Vagina (tissue), 2 donors: ENCODE measurements around the gene FANK1. TPM values are rescaled to one million over a fixed set of nuclear protein-coding genes. Genes with fewer than 3 reads are reported as not detected.

Experiments
- DNase-seq, 2 donors: peaks; one replicate each; pipeline ENCODE4 v3.0.0-alpha.2; 2017; ENCODE audit errors: extremely low spot score in 2 of 2
- H3K27ac ChIP-seq: fragments of 200-600 bp; sonication (generic); one replicate; pipeline ENCODE4 v1.5.1; 2019
- H3K27me3 ChIP-seq: fragments of 200-600 bp; sonication (generic); one replicate; pipeline ENCODE4 v1.5.1; 2019
- H3K36me3 ChIP-seq, 2 donors: fragments of 200-600 bp; sonication (generic); one replicate each; pipeline ENCODE4 v1.5.1; 2017 to 2019
- H3K4me1 ChIP-seq: fragments of 200-600 bp; sonication (generic); one replicate; pipeline ENCODE4 v1.5.1; 2019
- H3K4me3 ChIP-seq, 2 donors: fragments of 200-600 bp; sonication (generic); 1 replicate in 1 of 2; 2 replicates in 1 of 2; pipeline ENCODE4 v1.5.1; 2016 to 2019
- H3K9me3 ChIP-seq: fragments of 200-600 bp; sonication (generic); one replicate; pipeline ENCODE4 v1.5.1; 2019
- CTCF ChIP-seq, 3 experiments: fragments of 450-650 bp in 2 of 3; fragments of 200-600 bp in 1 of 3; sonication (generic) in 1 of 3; IDR thresholded peaks; one replicate each; pipeline ENCODE4 v1.5.1; 2017 to 2019; ENCODE audit warnings: antibody characterized with exemption in 3 of 3, mild to moderate bottlenecking in 2 of 3, moderate library complexity in 2 of 3
- POLR2A ChIP-seq, 2 donors: fragments of 450-650 bp; IDR thresholded peaks; one replicate each; pipeline ENCODE4 v1.6.1; 2017; ENCODE audit warnings: antibody characterized with exemption in 2 of 2, mild to moderate bottlenecking in 2 of 2, moderate library complexity in 2 of 2
- POLR2AphosphoS5 ChIP-seq, 2 donors: sonication (generic); formaldehyde crosslinking; IDR thresholded peaks; one replicate each; pipeline ENCODE4 v1.9.0; 2017; ENCODE audit warnings: antibody characterized with exemption in 2 of 2, mild to moderate bottlenecking in 2 of 2, low read depth in 1 of 2; ENCODE audit not compliant: insufficient read depth in 1 of 2
- intact Hi-C: fragments of 100-400 bp; cut with DNase I; formaldehyde crosslinking; loops from one replicate; pipeline ENCODE4 v1.15.1; 2023
- total RNA-seq: library from RNA; depleted of rRNA; stranded (reverse); fragments of >200 nt; gene quantifications from one replicate; pipeline ENCODE4 v1.2.3, GENCODE V29; 2016

The FANK1 gene
- total RNA-seq, 1 donor from 2014 or later = 6.6 TPM

DNA sequence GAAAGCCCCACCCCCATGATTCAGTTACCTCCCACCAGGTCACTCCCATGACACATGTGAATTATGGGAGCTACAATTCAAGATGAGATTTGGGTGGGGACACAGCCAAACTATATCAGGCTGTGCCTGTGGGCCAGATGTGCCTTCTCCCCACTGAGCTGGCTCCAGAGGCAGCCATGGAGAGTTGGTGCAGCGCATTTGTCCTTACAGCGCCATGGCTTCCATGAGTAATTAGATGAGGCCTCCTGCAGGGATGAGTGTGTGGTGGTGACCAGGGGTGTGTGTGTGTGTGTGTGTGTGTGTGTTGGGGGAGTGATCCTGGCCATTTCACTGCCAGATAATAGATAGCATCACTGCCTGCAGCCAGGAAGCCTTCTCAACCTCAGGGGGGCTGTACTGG is 94.6 kb downstream of the FANK1 start:
- no peak for TF ChIP-seq POLR2A (IDR thresholded peaks at IDR 0.05)
- TF ChIP-seq CTCF (IDR thresholded peaks at IDR 0.05) = no peak
- TF ChIP-seq POLR2AphosphoS5 (IDR thresholded peaks at IDR 0.05; ENCODE audit: insufficient read depth in 1 of 2, low read depth in 1 of 2) = no peak
- Histone ChIP-seq H3K27me3 (no peaks in the 10 kb centered on the region), H3K9me3 (no peaks in the 10 kb centered on the region), H3K36me3 (no peaks in the 10 kb centered on the region), H3K4me3 (no peak overlapping the region), H3K27ac (no peak overlapping the region), H3K4me1 (no peaks in the 10 kb centered on the region)
- intact Hi-C loops = loop anchor here (5.0 kb wide), 1 partner anchor 396 kb away; the partner anchor contains the start of gene ADAM12
- no peak for DNase-seq

DNA sequence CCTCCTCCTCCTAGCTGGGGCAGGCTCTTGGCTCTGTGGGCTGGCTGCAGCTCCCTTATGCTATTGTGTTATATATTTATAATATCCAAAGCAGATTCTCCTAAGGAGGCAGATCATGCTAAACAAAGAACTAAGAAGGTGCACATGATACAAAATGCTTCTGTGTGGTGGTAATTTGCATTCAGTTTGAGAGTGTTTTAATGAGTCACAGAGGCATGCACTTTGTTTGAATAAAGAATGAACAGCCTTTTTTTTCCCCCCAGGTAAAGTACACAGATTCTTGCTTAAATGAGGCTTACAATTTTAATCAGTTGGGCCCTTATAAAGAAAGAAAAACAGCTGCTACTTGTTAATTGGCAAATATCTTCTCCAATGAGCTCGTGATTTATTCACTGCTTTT is 95.0 kb downstream of the FANK1 start:
- Histone ChIP-seq H3K9me3 (no peaks in the 10 kb centered on the region), H3K36me3 (no peaks in the 10 kb centered on the region), H3K4me3 (no peak overlapping the region), H3K4me1 (no peaks in the 10 kb centered on the region), H3K27ac (no peak overlapping the region), H3K27me3 (no peaks in the 10 kb centered on the region)
- intact Hi-C loops = loop anchor here (5.0 kb wide), 1 partner anchor 396 kb away; the partner anchor contains the start of gene ADAM12
- no peak for TF ChIP-seq POLR2A (IDR thresholded peaks at IDR 0.05)
- TF ChIP-seq CTCF (IDR thresholded peaks at IDR 0.05) = no peak
- no peak for TF ChIP-seq POLR2AphosphoS5 (IDR thresholded peaks at IDR 0.05; ENCODE audit: insufficient read depth in 1 of 2, low read depth in 1 of 2)
- no peak for DNase-seq

DNA sequence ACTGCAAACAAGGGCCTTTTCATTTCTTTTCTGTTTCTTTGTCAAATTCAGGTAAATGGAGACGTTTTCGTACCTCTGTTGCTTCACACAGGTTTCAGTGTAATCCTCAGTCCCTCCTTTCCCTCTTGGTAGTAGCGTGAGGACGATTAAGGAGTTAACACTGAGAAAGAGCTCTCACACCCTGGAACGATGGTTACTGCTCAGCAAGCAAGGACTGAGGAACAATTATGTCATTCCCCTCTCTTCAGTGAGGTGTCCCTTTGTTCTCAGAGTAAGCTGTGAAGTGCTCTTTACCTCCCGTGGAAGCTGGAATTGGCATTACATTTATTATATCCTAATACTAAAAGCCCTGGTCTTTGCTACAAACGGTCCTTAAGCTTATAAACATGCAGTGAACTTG is 95.9 kb downstream of the FANK1 start:
- H3K27ac ChIP-seq = no peak overlapping the region
- intact Hi-C loops = loop anchor here (5.0 kb wide), 1 partner anchor 395 kb away; the partner anchor contains the start of gene ADAM12

DNA sequence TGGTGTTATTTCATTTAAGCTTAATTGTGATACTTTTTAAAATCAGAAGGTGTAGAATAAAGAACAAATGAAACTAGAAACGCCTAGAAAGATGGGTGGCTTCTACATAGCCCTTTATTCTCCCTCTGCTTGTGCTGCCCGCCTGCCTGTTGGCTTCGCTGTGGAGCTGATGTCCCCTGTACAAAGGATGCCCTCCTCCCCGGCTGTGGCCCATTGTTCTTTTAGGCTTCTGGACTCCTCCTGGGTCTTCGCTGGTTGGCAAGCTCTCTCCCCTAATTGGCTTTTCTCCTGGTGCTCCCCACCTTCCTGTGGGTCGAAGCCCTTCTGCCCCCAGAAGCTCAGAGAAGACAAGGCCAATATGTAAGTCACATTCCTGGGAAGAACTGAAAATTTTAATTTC is 98.2 kb downstream of the FANK1 start:
- H3K36me3 ChIP-seq = no peaks in the 10 kb centered on the region
- intact Hi-C loops = loop anchor here (5.0 kb wide), 1 partner anchor 393 kb away; the partner anchor contains the start of gene ADAM12

More for the DNA sequence above, 95.9 kb downstream of the FANK1 start:
- no peak for DNase-seq
- TF ChIP-seq POLR2AphosphoS5 (IDR thresholded peaks at IDR 0.05; ENCODE audit: insufficient read depth in 1 of 2, low read depth in 1 of 2) (no peak), POLR2A (IDR thresholded peaks at IDR 0.05) (no peak), CTCF (IDR thresholded peaks at IDR 0.05) (no peak)
- no peaks in the 10 kb centered on the region for H3K9me3 ChIP-seq
- H3K4me3 ChIP-seq = no peak overlapping the region
- H3K36me3 ChIP-seq = no peaks in the 10 kb centered on the region
- no peaks in the 10 kb centered on the region for H3K4me1 ChIP-seq
- H3K27me3 ChIP-seq = no peaks in the 10 kb centered on the region

More for the DNA sequence above, 98.2 kb downstream of the FANK1 start:
- TF ChIP-seq CTCF (IDR thresholded peaks at IDR 0.05) (no peak), POLR2AphosphoS5 (IDR thresholded peaks at IDR 0.05; ENCODE audit: insufficient read depth in 1 of 2, low read depth in 1 of 2) (no peak), POLR2A (IDR thresholded peaks at IDR 0.05) (no peak)
- no peak overlapping the region for H3K27ac ChIP-seq
- H3K27me3 ChIP-seq = no peaks in the 10 kb centered on the region
- H3K4me1 ChIP-seq = no peaks in the 10 kb centered on the region
- no peak overlapping the region for H3K4me3 ChIP-seq
- no peak for DNase-seq
- H3K9me3 ChIP-seq = no peaks in the 10 kb centered on the region
